WERI-Rb-1 (cell line): ENCODE results near the gene SMCHD1.
"Not testable (repeated sequence)": the region's sequence is repeated elsewhere in the genome, so short reads cannot be mapped to it uniquely, and the experiment has no call there.

Source experiments
- DNase-seq: peaks from one replicate; pipeline ENCODE4 v3.0.0-alpha.2; 2020
- H3K27ac ChIP-seq: fragments of 250-450 bp; sonication (Bioruptor Pico); 2 replicates; pipeline ENCODE4 v1.5.1; 2020; ENCODE audit warnings: mild to moderate bottlenecking, moderate library complexity
- H3K27me3 ChIP-seq: fragments of 250-450 bp; sonication (Bioruptor Pico); 2 replicates; pipeline ENCODE4 v1.5.1; 2021; ENCODE audit warnings: mild to moderate bottlenecking, low read depth, moderate library complexity; ENCODE audit not compliant: insufficient read depth, severe bottlenecking
- H3K36me3 ChIP-seq: fragments of 250-450 bp; sonication (Bioruptor Pico); 2 replicates; pipeline ENCODE4 v1.5.1; 2020; ENCODE audit warnings: mild to moderate bottlenecking, moderate library complexity
- H3K4me3 ChIP-seq: 2 replicates; pipeline ENCODE4 v1.5.1; 2011; ENCODE audit warnings: low read depth, mild to moderate bottlenecking, control low read depth, low read length
- H3K9me3 ChIP-seq: fragments of 250-450 bp; sonication (Bioruptor Pico); 2 replicates; pipeline ENCODE4 v1.5.1; 2021; ENCODE audit warnings: mild to moderate bottlenecking, moderate library complexity; ENCODE audit not compliant: severe bottlenecking
- CTCF ChIP-seq: IDR thresholded peaks from 2 replicates; pipeline ENCODE4 v1.5.1; 2011; ENCODE audit warnings: low read depth, mild to moderate bottlenecking, control low read depth, inconsistent platforms, low read length

Gene SMCHD1

GRCh38 chr18:2719040-2719439, 63.5 kb downstream of the SMCHD1 start:
- no peak for TF ChIP-seq CTCF
- no peak overlapping the region for H3K27ac ChIP-seq
- no peak for DNase-seq
- H3K9me3 ChIP-seq = no peaks in the 10 kb centered on the region
- peaks cover 58% of the 10 kb centered on the region for H3K36me3 ChIP-seq
- no peak overlapping the region for H3K4me3 ChIP-seq
- H3K27me3 ChIP-seq = no peaks in the 10 kb centered on the region

- H3K27ac ChIP-seq = no peak overlapping the region
- no peaks in the 10 kb centered on the region for H3K9me3 ChIP-seq
- H3K36me3 ChIP-seq = peaks cover 66% of the 10 kb centered on the region
- TF ChIP-seq CTCF = no peak
- no peak for DNase-seq
- no peaks in the 10 kb centered on the region for H3K27me3 ChIP-seq
- no peak overlapping the region for H3K4me3 ChIP-seq
These were observed 67.7 kb downstream of the SMCHD1 start for GRCh38 chr18:2723207-2723606.

GRCh38 chr18:2729757-2730156, 74.2 kb downstream of the SMCHD1 start:
- Histone ChIP-seq H3K27ac (no peak overlapping the region), H3K36me3 (peaks cover 71% of the 10 kb centered on the region), H3K9me3 (no peaks in the 10 kb centered on the region), H3K4me3 (no peak overlapping the region), H3K27me3 (no peaks in the 10 kb centered on the region)
- DNase-seq = no peak
- no peak for TF ChIP-seq CTCF

GRCh38 chr18:2736823-2737222, 81.3 kb downstream of the SMCHD1 start:
- no peak for DNase-seq
- Histone ChIP-seq H3K36me3 (peaks cover 91% of the 10 kb centered on the region), H3K9me3 (no peaks in the 10 kb centered on the region), H3K27me3 (no peaks in the 10 kb centered on the region), H3K4me3 (no peak overlapping the region), H3K27ac (no peak overlapping the region)
- no peak for TF ChIP-seq CTCF

- not testable (repeated sequence) for H3K4me3 ChIP-seq, DNase-seq, H3K27ac ChIP-seq, H3K9me3 ChIP-seq, H3K27me3 ChIP-seq
- peaks cover 83% of the 10 kb centered on the region for H3K36me3 ChIP-seq
These were observed 84.6 kb downstream of the SMCHD1 start for GRCh38 chr18:2740082-2740481.

- Histone ChIP-seq H3K4me3 (no peak overlapping the region), H3K36me3 (peaks cover 57% of the 10 kb centered on the region), H3K9me3 (no peaks in the 10 kb centered on the region), H3K27me3 (no peaks in the 10 kb centered on the region), H3K27ac (no peak overlapping the region)
- no peak for TF ChIP-seq CTCF
- no peak for DNase-seq
These were observed 90.7 kb downstream of the SMCHD1 start for GRCh38 chr18:2746274-2746673.
